Nucleus accumbens (tissue), 56 donors: ENCODE results near the gene NPNT.
A peak's percentile ranks its signal among the peaks of the same experiment; 100 is the strongest.

Source experiments
- DNase-seq, 56 donors: peaks; one replicate each; lab custom pipeline; 2025; lab: John Stamatoyannopoulos, UW

Gene NPNT

DNA sequence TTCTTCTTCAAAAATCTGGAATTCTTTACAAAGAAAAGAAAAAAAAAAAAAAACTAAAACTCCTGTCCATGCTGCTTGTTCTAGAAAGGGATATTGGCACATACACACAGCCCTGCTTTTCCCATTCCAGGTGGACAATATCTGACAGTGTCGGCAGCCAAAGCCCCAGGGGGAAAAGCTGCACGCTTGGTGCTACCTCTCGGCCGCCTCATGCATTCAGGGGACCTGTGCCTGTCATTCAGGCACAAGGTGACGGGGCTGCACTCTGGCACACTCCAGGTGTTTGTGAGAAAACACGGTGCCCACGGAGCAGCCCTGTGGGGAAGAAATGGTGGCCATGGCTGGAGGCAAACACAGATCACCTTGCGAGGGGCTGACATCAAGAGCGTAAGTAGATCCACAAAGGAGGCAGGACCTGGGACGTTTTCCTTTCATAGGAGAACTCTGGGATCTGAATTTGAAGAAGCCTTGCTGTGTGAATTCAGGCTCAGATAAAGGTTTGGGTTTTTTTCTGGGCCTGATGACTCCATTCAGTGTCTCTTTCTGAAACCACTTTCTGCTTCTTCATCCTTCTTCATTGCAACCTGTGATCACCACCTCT, 71.9 kb downstream of the NPNT start:
- DNase-seq, result no peak

DNA sequence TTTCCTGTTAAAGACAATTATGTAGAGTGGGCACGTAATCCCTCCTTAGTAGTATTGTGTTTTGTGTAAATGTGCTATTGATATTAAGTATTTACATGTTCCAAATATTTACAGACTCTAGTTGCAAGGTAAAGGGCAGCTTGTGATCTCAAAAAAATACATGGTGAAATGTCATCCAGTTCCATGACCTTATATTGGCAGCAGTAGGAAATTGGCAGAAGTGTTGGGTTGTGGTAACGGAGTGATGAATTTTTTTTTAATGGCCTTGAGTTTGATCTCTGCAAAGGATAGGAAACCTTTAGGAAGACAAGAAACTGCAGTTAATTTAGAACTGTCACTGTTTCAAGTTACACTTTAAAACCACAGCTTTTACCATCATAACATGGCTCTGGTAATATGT, 74.3 kb downstream of the NPNT start:
- no peak for DNase-seq

DNA sequence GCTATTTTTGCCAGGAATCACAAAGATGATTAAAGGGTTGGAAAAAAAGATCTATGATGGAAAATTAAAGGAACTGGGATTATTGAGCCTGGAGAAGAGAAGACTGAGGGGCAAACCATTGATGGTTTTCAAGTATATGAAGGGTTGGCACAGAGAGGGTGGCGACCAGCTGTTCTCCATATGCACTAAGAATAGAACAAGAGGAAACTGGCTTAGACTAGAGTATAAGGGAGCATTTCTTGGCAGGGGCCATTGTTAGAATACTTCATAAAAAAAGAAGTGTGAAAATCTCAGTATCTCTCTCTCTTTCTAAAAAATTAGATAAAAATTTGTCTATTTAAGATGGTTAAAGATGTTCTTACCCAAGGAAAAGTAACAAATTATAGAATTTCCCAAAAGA, 75.1 kb downstream of the NPNT start:
- no peak for DNase-seq

DNA sequence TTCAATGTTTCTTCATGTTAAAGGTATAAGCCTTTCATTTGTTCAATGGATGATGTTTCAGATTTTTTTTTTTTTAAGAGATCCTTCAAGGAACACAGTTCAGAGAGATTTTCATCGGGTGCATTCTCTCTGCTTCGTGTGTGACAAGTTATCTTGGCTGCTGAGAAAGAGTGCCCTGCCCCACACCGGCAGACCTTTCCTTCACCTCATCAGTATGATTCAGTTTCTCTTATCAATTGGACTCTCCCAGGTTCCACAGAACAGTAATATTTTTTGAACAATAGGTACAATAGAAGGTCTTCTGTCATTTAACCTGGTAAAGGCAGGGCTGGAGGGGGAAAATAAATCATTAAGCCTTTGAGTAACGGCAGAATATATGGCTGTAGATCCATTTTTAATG, 75.8 kb downstream of the NPNT start:
- DNase-seq, result no peak

DNA sequence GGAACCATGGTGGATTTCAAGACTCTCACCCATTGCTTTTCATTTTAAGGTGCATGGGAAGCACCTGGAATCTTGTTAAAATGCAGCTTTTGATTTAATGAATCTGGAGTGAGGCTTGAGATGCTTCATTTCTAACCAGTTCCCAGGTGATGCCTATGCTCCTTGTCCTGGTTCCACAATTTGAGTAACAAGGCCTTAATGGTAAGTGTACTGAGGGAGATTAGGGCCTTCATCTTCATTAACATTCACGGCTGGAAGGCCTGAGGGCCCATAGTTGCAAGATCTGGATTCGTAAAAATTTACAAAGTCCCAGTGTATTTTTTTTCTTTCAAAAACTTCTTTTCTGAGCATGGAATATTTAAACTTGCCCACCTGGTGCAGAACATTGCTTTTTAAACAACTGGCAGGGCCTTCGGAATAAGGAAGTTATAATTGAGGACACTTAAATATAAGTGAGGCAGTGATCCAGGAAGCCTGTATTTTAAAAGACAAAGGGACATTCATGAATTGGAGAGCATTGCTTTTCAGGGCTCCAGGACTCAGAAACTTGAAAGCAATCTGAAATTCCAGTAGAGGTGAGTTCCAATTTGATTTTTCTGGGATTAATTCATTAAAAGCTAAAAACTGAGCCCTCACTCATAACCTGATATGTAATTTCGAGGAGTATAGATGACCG, 77.8 kb downstream of the NPNT start:
- no peak for DNase-seq

DNA sequence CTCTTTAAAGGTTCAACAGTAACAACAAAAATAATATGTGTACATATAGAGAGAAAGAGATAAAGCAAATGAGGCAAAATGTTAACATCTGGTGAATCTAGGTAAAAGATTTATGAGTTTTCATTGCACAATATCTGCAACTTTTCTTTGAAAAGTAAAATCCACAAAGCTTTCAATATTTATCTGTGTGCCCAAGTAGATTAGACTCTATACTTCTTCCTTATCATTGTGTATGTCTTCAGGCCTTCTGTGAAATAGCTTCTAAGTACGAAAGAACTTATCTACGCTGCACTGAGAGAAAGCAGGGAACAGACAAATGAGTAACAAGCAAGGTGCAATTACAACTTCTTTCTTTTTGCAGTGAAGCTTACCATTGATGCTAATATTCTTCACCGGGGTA, 81.6 kb downstream of the NPNT start:
- DNase-seq, result no peak

DNA sequence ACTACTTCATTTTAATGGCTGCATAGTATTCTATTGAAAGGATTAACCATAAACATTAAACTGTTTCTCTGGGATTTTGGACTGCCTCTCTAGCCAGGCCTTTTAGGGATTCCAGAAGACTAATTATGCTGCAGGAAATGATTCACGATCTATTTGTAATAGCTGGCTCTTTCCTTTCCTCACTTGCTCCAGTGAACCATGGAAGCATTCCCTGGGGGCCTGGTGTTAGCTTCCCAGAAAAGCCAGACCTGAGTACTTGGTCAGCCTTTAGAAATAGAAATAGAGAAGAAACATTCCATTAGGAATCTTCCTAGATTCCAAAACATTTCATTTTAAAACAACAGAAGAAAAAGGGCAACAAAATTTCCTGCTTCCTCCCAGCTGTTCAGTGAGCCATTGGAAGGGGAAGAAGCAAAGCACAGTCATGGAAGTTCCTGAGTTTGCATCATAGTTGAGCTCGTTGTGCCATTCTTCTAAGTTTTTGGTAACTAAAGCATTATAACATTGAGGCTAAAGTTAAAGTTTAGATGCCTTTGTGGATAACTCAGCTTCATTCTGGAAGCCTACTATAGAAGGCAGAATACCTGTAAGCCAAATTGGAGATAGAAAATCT, 83.5 kb downstream of the NPNT start:
- DNase-seq, result no peak

DNA sequence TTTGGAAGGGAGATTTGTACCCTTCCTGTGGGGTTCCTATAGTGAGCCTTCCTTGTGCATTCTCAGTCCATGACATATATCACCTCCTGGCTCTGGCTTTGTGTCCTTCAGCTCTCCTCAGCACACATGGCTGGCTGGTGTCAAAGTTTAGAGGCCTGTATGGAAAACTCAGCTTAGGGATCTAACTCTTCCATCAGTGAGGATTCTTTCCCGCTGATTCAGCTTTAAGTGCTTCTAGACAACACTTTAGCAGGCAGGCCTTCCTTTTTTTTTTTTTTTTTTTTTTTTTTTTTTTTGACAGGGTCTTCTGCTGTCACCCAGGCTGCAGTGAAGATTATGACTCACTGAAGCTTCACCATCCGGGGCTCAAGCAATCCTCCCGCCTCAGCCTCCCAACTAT, 84.2 kb downstream of the NPNT start:
- DNase-seq, result no peak

DNA sequence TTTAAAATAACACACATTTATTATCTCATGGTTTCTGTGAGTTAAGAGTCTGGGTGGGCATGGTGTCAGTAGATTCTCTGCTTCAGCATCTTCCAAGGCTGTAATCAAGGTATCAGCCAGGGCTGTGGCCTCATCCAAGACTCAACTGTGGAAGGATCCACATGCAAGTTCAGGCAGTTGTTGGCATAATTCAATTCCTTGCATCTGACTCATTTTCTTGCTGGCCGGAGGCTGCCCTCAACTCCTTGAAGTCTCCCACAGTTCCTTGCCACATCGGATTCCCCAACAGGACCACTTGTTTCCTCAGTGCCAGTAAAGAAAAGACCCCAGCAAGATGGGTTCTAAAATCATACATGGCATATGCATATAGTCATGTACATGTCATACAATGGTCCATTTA, 93.4 kb downstream of the NPNT start:
- no peak for DNase-seq

DNA sequence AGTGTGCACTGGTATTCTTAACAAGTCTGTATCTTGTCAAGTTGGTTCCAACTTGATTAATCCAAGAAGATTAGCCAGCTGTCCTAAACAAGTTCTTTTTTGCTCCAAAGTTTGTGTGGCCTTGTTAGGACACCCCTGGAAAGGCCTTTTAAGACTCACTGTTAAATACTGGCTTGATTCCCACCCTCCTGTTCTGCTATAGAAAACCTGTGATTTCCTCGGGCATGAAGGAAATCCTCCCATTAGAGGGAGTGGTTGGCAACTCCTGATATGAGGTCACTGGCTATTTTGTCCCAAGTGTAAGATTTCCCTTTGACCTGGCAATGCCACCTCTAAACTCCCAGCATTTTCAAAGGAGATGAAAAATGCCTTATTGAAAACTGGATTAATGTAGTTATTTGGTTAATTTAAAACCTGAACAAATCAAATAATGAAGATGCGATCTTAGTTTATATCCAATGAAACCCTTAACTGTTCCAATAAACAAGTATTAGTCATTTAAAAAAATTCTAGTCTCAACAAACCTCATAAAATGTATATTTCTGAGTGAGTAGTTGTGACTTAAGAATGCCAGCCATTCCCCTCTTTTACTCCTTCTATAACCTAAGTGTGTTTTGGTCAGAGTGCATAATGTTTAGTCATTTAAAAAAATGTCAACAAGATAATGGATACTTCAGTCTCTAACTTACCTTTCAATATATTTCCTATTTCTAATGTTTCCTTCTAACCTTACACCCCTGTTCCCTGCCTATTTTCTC, 94.4 kb downstream of the NPNT start:
- no peak for DNase-seq

DNA sequence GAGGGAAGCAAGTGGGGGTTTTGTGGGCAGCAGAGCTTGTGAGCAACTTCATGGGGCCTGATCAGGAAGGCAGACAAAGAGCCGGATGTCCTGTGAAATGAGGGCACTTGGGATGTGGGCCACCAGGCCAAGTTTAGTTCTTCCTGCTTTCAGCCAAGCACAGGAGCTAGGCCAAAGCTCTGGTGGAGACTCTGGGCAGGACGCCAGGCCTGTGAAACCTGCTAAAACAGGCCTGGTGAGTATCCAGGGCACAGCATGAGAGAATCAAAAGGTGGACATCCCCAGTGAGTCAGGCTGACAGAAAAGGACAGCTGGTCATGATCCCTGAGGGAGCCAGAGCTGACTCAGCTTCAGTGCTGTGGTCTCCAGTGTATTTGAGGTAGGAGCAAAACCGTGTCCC, 95.7 kb downstream of the NPNT start:
- DNase-seq, result peak in 38 of 56 donors; percentile 0 to 72 (median 24)

DNA sequence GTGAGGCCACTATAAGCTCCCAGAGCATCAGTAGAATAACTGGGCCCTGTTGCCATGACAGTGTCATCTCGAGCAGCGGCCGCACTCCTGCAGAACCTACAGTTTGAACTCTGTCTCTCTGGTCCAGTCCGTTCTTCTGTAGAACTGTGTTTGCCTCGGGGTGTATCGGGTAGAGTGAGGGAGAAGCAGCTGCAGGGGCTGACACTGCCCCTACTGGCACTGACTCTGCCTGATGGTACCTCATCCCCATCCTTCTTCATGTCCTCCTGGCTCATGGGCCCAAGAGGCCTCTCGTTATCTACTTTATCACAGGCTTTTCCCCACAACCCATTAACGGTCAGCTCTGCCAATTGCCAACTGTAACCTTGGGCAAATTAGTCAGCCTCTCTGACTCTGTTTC, 96.5 kb downstream of the NPNT start:
- DNase-seq, result no peak

DNA sequence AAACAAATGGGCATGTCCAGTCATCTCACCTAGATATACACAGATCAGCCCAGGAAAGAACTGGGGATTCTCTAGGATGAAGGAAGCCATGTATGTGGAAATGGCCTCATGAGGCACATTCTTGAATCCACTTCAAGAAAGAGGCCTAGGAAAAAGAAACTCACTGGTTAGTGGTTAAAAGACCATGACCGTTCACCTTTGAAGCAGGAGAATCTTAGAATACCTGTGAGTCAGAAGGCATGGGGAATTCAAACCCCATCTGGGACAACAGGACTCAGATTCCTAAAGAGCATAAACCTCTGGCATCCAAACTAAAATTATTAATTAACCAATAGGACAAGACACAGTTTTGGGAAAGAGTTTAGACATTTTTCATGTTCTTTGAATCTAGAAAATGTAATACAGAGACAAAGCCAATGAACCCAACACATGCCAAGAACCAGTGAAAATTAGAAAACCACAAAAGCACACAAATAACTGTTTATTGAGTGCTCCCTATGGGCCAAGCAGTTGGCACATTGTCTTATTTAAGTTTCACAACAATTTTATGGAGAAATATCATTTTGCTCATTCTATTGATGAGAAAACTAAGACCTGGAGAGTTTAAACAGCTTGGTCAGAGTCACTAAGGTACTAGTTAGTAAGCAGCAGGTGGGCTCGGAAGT, 97.5 kb downstream of the NPNT start:
- DNase-seq, result no peak

DNA sequence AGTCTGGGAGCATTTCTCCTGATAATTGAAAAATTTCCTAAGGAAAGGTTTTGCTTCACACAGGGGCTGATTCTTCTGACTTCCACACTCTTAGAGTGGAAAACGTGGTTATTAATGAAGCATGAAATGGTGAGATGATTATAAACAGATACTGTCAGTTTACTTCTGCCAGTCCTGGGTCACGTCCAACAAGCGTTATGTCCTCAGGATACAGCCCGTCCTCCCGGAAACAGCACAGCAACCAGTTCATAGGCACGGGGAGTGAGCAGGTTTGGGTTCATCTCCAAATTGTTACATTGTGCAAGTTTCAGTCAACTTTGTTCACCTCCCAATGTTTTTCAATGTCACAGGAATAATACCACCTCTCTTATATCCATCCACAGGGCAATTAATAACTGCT, 98.8 kb downstream of the NPNT start:
- no peak for DNase-seq

DNA sequence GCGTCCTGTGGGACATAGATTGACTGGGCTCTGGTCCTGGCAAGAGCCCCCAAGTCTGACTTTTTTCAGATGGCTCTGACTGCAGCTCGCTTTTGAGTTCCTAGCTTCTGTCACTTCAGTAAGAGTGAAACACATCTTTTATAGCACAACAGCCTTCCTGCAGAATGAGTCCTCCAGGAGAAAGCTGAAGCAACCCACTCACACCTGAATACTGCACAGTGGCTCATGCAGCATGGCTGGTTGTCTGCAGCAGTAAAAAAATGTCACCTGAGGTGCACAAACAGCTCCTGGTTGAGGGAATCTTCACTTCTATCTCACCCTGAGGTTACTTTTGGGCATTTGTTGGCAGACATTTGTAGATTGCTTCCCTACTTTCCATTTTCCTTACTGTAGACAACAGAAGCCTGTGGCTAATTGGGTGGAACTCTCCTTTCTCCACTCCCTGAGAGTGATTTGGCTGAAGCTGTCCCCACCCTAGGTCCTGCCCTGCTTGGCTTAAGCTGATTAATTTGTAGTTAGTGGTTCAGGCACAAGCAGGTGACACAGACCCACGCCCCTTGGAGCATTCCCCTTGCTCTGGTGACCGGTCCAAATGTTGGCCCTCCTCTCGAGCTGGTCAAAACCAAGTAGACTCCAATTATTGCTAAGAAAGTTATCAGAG, 99.7 kb downstream of the NPNT start:
- peak in 9 of 56 donors; percentile 0 to 42 (median 2) for DNase-seq

DNA sequence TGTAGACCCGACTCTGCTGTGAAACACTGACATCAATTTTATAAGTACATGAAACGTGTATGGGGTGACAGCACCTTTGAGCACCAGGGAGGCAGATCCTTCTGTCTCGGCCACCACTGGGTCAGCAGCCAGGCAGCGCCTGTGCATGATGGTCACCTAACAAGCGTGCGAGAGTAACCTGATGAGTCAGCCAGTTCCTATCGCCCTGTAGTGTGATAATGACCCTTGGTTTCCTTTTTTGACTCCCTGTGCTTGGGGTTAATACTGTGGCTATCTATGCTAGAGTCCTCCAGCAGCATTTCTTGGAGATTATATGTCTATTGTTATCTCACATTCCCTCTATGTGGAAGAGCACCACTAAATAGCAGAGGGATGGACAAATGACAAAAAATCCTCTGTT, 101.6 kb downstream of the NPNT start:
- DNase-seq, result no peak

DNA sequence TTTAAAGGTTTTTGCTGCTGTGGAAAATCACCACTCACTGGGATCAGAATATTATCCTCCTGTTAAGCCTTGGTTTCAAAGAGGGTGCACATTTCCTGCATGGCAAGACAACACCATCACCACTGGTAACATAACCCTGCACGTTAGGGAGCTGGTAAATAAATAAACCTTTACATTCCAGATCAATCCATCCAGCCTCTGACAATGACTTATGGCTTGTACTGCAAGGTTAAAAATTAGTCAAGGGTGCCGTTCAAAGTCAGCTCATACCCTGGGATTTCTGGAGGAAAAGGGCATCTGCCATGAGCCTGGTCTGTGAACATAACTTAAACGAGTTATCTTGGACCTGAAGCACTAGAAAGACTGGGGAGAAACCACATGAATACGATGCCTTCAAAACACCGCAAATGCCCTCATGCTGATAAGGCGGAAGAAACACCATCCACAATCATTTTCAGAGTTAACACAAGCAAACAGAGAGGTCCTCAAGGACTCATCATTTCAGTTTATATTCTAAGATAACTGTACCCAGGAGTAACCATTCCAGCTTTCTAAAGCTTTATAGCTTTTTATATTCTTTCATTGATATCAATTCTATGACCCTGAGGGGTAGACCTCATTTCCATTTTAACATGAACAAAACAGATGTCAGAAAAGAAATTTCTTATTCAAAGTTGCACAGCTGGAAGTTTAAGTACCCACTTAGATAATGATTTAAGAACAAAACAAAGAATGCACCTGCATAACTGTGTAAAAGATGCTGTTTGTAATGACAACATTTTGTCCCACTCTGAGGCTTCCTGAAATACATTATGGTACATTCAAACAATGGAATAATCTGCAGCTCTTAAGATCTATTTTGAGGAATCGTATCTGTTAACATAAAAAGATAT, 103.1 kb downstream of the NPNT start:
- DNase-seq, result no peak

DNA sequence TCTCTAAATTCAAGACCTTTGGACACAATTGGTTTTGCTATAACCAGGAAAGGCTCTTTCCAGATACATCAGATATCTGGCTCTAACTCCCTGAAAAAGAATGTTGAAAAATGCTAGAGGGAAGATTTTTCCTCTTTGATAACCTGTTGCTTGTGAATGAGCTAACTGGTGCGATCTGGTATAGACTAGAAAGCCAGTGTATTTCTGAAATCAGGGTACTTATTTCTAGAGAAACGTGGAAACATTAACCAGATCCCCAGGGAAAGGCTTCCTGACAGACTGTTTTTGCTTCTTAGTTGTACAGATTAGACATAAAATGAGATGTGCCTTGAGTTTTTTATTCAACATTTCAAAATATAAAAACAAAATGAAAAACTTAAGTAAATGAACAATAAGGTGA, 107.7 kb downstream of the NPNT start:
- DNase-seq, result no peak

DNA sequence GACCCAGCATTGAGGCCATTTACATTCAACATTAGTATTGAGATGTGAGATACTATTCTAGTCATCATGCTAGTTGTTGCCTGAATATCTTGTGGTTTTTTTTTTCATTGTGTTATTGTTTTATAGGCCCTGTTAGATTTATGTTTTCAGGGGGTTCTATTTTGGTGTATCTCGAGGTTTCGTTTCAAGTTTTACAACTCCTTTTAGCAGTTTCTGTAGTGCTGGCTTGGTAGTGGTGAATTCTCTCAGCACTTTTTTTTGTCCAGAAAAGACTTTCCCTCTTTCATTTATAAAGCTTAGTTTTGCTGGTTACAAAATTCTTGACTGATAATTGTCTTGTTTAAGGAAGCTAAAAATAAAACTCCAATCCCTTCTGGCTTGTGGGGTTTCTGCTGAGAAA, 115.5 kb downstream of the NPNT start:
- DNase-seq, result no peak
